Panc1 (cell line): ENCODE data around the gene MMP24OS. TPM values are rescaled to one million over a fixed set of nuclear protein-coding genes. Genes with fewer than 3 reads are reported as not detected.

Source experiments
- ATAC-seq: fragments of 200-7000 bp; cut with Tn5 transposase; 2 replicates; pipeline ENCODE4 v1.9.1; 2020; ENCODE audit warnings: mild to moderate bottlenecking, moderate library complexity
- BruUV-seq: library from RNA; stranded (reverse); fragments of 400-500 nt; replicated peaks from 2 replicates; lab custom pipeline; 2021; lab: Mats Ljungman, UMichigan
- CTCF ChIA-PET: fragments of 300-600 bp; sonication (Branson Sonifier 250); formaldehyde crosslinking; loops from one replicate; lab custom pipeline; 2022; ENCODE audit warnings: antibody characterized with exemption; lab: Charles Lee
- POLR2A ChIA-PET: fragments of 300-600 bp; sonication (Branson Sonifier 250); formaldehyde crosslinking; loops from one replicate; lab custom pipeline; 2022; ENCODE audit warnings: antibody characterized with exemption; lab: Charles Lee
- DNase-seq: peaks from one replicate; pipeline ENCODE4 v3.0.0-alpha.2; 2010; ENCODE audit warnings: low read depth, low spot score
- H3K27ac ChIP-seq: 2 replicates; pipeline ENCODE4 v1.5.1; 2011; ENCODE audit warnings: mild to moderate bottlenecking, low read length, inconsistent platforms
- H3K27me3 ChIP-seq: fragments of 200-500 bp; sonication (Bioruptor generic); 2 replicates; pipeline ENCODE4 v1.6.0; 2014; ENCODE audit warnings: low read length, inconsistent platforms; ENCODE audit not compliant: control insufficient read depth, insufficient read depth
- H3K36me3 ChIP-seq: fragments of 200-500 bp; sonication (Bioruptor generic); 2 replicates; pipeline ENCODE4 v1.5.1; 2014; ENCODE audit warnings: inconsistent platforms, mild to moderate bottlenecking, low read length, moderate library complexity; ENCODE audit not compliant: control insufficient read depth, insufficient read depth
- H3K4me1 ChIP-seq: 2 replicates; pipeline ENCODE4 v1.5.1; 2011; ENCODE audit warnings: inconsistent platforms, mild to moderate bottlenecking, low read length, moderate library complexity; ENCODE audit not compliant: control insufficient read depth, insufficient read depth
- H3K4me3 ChIP-seq, 2 experiments: 2 replicates each; pipeline ENCODE4 v1.5.1; 2011 to 2012; ENCODE audit warnings: low read depth in 2 of 2, low read length in 2 of 2, mild to moderate bottlenecking in 2 of 2, inconsistent platforms in 1 of 2, moderate library complexity in 1 of 2
- H3K9me3 ChIP-seq: fragments of 200-500 bp; sonication (Bioruptor generic); 2 replicates; pipeline ENCODE4 v1.5.1; 2014; ENCODE audit warnings: low read depth, mild to moderate bottlenecking, inconsistent platforms, low read length, moderate library complexity; ENCODE audit not compliant: control insufficient read depth, insufficient read depth
- POLR2AphosphoS5 ChIP-seq: IDR thresholded peaks from 2 replicates; pipeline ENCODE4 v1.6.1; 2012; ENCODE audit warnings: mild to moderate bottlenecking, low read depth, low read length, moderate library complexity
- SIN3A ChIP-seq: IDR thresholded peaks from 2 replicates; pipeline ENCODE4 v1.6.1; 2012; ENCODE audit warnings: low read depth, mild to moderate bottlenecking, low read length, moderate library complexity, borderline replicate concordance; ENCODE audit not compliant: insufficient read depth
- TCF7L2 ChIP-seq: IDR thresholded peaks from 2 replicates; pipeline ENCODE4 v1.6.1; 2011; ENCODE audit warnings: mild to moderate bottlenecking, low read depth, low read length, inconsistent platforms
- in situ Hi-C: cut with HindIII; loops from 2 replicates; pipeline ENCODE4 v1.10.0; 2016; ENCODE audit warnings: low sequenced_read_pairs, low pct_unique_long_range_greater_than_20kb
- intact Hi-C: fragments of 100-400 bp; cut with micrococcal nuclease; formaldehyde crosslinking; loops from one replicate; pipeline ENCODE4 v1.10.0; 2022; ENCODE audit not compliant: unreplicated experiment
- total RNA-seq: library from RNA; stranded (reverse); gene quantifications from one replicate; pipeline ENCODE4 v1.2.1, GENCODE V29; 2021; ENCODE audit not compliant: unreplicated experiment
- TF ChIP-seq, protein P1 (sequence below), 2 experiments: IDR thresholded peaks; 2 replicates each; pipeline ENCODE4 v1.6.1; 2011 to 2012; ENCODE audit warnings: low read depth in 2 of 2, control low read depth in 1 of 2, low read length in 1 of 2, mild to moderate bottlenecking in 1 of 2, moderate library complexity in 1 of 2; ENCODE audit not compliant: insufficient read depth in 1 of 2
- TF ChIP-seq, protein P2 (sequence below): fragments of 450-650 bp; IDR thresholded peaks from 2 replicates; pipeline ENCODE4 v1.5.1; 2017; ENCODE audit warnings: mild to moderate bottlenecking

The MMP24OS gene
- total RNA-seq, 1 experiment from 2014 or later: 83.8 TPM

DNA sequence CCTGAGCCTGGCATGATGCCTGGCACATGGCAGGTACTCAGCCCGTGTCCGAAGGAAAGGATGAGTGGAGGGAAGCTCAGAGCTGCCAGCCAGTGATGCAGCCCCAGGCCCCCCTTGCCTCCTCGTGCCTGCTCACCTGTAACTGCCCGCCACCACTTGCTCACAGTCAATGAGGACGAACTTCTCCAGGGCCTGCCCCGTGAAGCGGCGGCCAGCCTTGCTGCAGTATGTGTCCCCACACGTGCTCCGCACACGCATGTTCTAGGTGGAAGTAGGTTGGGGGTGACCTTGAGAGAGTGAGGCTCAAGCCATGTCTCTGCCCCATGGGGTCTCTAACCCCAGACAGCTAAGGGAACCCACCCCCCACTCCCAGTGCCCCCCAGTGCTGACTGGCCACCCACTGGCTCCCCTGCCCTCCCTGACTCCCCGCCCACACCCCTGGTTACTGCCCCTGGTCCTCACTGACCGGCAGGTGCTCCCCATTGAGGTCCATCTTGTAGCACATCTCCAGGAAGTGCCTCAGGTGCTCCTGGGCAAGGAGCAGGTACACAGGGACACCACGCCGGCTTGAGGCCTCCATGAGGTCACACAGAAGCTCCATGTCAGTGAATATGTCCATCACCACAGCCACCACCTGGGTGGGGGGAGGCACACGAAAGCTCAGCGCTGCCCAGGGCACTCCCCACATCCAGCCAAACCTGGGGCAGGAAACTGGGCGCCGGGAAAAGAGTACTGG, 10.6 kb upstream of the MMP24OS start:
- DNase-seq: no peak
- ChIA-PET CTCF (interaction anchor here (0.7 kb wide), 1 partner anchor 18 kb away, joined by 3 read pairs; no protein-coding TSS in a partner anchor), POLR2A (interaction anchor here (1.2 kb wide), 1 partner anchor 9 kb away, joined by 7 read pairs; no protein-coding TSS in a partner anchor)
- no peak overlapping the region for H3K27ac ChIP-seq
- H3K9me3 ChIP-seq: no peaks in the 10 kb centered on the region
- H3K27me3 ChIP-seq: no peaks in the 10 kb centered on the region
- intact Hi-C loops: no loop called here
- no peak overlapping the region for H3K4me3 ChIP-seq
- in situ Hi-C loops: no loop called here
- BruUV-seq: no TSS peak
- ATAC-seq: no peak
- peaks cover 7% of the 10 kb centered on the region for H3K4me1 ChIP-seq
- H3K36me3 ChIP-seq: no peaks in the 10 kb centered on the region
- TF ChIP-seq, protein P1, sequence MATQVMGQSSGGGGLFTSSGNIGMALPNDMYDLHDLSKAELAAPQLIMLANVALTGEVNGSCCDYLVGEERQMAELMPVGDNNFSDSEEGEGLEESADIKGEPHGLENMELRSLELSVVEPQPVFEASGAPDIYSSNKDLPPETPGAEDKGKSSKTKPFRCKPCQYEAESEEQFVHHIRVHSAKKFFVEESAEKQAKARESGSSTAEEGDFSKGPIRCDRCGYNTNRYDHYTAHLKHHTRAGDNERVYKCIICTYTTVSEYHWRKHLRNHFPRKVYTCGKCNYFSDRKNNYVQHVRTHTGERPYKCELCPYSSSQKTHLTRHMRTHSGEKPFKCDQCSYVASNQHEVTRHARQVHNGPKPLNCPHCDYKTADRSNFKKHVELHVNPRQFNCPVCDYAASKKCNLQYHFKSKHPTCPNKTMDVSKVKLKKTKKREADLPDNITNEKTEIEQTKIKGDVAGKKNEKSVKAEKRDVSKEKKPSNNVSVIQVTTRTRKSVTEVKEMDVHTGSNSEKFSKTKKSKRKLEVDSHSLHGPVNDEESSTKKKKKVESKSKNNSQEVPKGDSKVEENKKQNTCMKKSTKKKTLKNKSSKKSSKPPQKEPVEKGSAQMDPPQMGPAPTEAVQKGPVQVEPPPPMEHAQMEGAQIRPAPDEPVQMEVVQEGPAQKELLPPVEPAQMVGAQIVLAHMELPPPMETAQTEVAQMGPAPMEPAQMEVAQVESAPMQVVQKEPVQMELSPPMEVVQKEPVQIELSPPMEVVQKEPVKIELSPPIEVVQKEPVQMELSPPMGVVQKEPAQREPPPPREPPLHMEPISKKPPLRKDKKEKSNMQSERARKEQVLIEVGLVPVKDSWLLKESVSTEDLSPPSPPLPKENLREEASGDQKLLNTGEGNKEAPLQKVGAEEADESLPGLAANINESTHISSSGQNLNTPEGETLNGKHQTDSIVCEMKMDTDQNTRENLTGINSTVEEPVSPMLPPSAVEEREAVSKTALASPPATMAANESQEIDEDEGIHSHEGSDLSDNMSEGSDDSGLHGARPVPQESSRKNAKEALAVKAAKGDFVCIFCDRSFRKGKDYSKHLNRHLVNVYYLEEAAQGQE (IDR thresholded peaks at IDR 0.05; ENCODE audit: insufficient read depth in 1 of 2, low read depth in 2 of 2, low read length in 1 of 2): no peak
- TF ChIP-seq POLR2AphosphoS5: no peak
- TF ChIP-seq TCF7L2: no peak
- TF ChIP-seq, protein P2, sequence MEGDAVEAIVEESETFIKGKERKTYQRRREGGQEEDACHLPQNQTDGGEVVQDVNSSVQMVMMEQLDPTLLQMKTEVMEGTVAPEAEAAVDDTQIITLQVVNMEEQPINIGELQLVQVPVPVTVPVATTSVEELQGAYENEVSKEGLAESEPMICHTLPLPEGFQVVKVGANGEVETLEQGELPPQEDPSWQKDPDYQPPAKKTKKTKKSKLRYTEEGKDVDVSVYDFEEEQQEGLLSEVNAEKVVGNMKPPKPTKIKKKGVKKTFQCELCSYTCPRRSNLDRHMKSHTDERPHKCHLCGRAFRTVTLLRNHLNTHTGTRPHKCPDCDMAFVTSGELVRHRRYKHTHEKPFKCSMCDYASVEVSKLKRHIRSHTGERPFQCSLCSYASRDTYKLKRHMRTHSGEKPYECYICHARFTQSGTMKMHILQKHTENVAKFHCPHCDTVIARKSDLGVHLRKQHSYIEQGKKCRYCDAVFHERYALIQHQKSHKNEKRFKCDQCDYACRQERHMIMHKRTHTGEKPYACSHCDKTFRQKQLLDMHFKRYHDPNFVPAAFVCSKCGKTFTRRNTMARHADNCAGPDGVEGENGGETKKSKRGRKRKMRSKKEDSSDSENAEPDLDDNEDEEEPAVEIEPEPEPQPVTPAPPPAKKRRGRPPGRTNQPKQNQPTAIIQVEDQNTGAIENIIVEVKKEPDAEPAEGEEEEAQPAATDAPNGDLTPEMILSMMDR: no peak
- TF ChIP-seq SIN3A: no peak

DNA sequence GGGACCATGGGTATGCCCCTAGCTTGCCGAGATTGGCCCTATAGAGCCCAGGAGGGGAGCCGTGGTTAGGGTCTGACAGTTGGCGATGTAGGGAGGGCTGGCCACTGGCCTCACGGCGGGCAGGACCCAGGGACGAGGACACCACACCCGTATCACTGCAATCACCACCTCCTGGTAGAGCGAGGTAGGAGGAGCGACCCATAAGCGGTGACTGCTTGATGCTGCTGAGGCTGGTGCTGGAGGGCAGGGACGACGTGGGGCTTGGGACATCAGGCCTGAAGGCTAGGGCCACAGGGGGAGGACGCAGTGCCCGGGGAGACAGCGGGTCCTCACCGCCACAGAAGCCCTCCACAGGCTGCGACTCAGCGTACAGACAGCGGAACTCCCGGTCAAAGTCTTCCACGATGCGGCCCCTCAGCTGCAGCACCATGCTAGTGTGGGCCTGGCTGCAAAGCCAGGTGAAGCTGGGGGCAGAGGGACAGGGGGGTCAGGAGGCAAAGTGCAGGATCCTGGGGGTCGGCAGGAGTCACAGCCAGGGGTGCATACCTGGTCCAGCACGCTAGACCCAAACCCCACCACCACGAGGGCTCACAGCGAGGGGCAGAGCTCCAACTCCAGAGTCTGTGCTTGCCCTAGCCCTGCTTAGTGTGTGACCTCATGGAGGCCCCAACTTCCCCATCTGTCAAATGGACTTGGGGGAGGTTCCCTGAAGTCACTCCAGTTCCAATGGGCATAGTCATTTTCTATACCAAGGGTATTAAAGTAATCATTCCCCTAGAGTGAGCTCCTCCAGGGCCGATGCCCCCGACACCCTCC, 9.8 kb upstream of the MMP24OS start:
- TF ChIP-seq POLR2AphosphoS5: no peak
- TF ChIP-seq TCF7L2: no peak
- no peak for TF ChIP-seq SIN3A
- TF ChIP-seq, protein P2: no peak
- TF ChIP-seq, protein P1 (IDR thresholded peaks at IDR 0.05; ENCODE audit: insufficient read depth in 1 of 2, low read depth in 2 of 2, low read length in 1 of 2): no peak
- ATAC-seq (no peak), DNase-seq (no peak)
- no peaks in the 10 kb centered on the region for H3K9me3 ChIP-seq
- H3K36me3 ChIP-seq: no peaks in the 10 kb centered on the region
- ChIA-PET POLR2A (interaction anchor here (1.2 kb wide), 1 partner anchor 9 kb away, joined by 7 read pairs; no protein-coding TSS in a partner anchor), CTCF (no interaction called here)
- peaks cover 10% of the 10 kb centered on the region for H3K4me1 ChIP-seq
- no peak overlapping the region for H3K27ac ChIP-seq
- no TSS peak for BruUV-seq
- intact Hi-C loops (no loop called here), in situ Hi-C loops (no loop called here)
- no peaks in the 10 kb centered on the region for H3K27me3 ChIP-seq
- H3K4me3 ChIP-seq: no peak overlapping the region
